ENCODE results near the gene CABLES2. TPM values are rescaled to one million over a fixed set of nuclear protein-coding genes. Genes with fewer than 3 reads are reported as not detected.
A peak's percentile ranks its signal among the peaks of the same experiment; 100 is the strongest.

CABLES2 gene
- total RNA-seq: 19.1 TPM
- long read RNA-seq, transcript CABLES2-201 (10 exons, 3,785 nt): major isoform, 9 of 18 reads
- long read RNA-seq, partial matches to known transcripts: 0 of 18 reads
- long read RNA-seq, other reads (novel, unspliced or antisense): 9 of 18 reads

- peak; percentile 97 for DNase-seq
- peak; percentile 88 for ATAC-seq
- intact Hi-C loops (cut with micrococcal nuclease): no loop called here
Measured at GRCh38 chr20:62407221-62407992, at the start of gene CABLES2. Gene CABLES2 (minus strand): TSS chr20:62407285. CDS start chr20:62407276, 9 bp downstream.

DNA sequence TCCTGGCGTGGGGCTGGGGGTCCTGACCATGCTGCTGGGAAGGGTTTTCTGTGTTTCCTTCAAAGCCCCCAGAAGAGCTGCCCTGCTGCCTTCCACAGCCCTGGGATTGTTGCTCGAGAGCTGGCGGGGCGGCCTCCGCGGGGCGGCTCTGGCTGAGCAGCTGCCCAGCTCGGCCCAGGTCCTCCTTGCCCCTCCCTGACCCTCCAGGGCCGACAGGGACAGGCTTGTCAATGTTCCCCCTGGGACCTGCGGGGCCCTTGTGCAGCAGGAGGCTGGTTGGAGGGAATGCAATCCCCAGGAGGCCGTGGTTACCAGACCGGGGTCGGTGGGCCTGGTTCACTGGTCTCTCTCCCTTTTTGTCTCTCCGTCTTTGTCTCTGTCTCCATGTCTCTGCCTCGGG lies 48.8 kb upstream of the CABLES2 start:
- intact Hi-C loops (cut with micrococcal nuclease): no loop called here
- ATAC-seq (no peak), DNase-seq (no peak)

- intact Hi-C loops (cut with micrococcal nuclease): no loop called here
- no peak for DNase-seq
- no peak for ATAC-seq
Measured at GRCh38 chr20:62454904-62455636, 48.0 kb upstream of the CABLES2 start.

DNA sequence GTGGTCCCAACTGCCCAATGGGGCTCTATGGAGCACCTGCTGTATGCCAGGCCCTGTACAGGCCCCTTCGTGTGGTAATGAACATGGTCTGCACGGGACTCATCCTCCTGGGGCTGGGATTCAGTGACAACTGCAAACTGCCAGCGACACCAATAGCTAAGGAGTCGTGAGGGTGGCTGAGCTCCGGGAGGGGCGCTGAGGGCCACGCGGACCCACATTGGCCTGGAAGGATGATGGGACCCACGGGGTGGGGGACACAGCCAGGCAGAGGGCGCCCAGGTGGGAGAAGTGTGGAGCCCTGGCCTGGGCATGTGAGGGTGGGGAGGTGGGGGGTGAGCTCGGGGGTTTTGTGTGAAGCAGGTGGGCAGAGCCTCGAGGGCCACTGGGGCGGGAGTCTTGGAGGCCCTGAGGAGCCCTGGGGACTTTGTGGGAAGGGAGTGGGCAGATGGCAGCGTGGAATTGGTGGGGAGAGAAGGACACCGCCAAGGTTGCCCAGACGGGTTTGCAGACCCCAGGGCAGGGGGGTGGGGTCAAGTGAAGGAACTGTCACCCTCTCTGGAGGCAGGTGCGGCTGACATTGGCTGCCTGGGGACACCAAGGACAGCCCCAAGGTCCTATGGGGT lies 46.2 kb upstream of the CABLES2 start:
- intact Hi-C loops (cut with micrococcal nuclease): no loop called here
- ATAC-seq: no peak
- DNase-seq: no peak

DNA sequence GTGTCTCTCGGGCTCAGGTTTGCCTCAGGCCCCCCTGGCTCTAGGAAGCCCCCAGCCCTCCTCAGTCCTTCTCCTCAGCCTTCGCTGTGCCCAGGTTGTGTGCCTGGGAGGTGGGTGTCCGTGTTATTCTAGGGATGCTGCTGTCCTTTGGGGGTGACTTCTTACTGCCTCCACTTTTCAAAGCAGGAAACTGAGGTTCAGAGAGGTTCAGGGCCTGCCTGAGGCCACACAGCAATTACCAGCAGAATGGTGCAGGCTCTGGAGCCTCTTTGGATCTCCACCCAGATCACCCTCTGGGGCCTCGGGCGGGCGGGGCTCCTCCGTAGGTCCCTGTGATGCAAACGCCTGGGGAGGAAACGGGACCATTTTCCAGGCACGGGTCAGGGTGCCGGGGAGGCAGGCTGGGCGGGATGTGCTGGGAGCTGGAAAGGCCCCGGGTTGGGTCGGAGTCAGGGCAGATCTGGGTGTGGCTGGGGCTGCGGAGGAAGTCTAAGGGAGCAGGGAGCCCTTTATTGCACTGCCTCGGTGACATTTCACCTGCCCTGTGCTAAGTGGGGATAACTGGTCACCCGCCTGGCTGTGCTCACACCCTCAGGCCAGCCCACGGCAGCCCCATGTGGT lies 45.5 kb upstream of the CABLES2 start:
- ATAC-seq (no peak), DNase-seq (no peak)
- intact Hi-C loops (cut with micrococcal nuclease): no loop called here

- ATAC-seq (no peak), DNase-seq (no peak)
- intact Hi-C loops (cut with micrococcal nuclease): no loop called here
Measured at GRCh38 chr20:62451970-62452369, 44.9 kb upstream of the CABLES2 start.

GRCh38 chr20:62451156-62451767 lies 44.2 kb upstream of the CABLES2 start:
- no peak for DNase-seq
- intact Hi-C loops (cut with micrococcal nuclease): no loop called here
- ATAC-seq: no peak

DNA sequence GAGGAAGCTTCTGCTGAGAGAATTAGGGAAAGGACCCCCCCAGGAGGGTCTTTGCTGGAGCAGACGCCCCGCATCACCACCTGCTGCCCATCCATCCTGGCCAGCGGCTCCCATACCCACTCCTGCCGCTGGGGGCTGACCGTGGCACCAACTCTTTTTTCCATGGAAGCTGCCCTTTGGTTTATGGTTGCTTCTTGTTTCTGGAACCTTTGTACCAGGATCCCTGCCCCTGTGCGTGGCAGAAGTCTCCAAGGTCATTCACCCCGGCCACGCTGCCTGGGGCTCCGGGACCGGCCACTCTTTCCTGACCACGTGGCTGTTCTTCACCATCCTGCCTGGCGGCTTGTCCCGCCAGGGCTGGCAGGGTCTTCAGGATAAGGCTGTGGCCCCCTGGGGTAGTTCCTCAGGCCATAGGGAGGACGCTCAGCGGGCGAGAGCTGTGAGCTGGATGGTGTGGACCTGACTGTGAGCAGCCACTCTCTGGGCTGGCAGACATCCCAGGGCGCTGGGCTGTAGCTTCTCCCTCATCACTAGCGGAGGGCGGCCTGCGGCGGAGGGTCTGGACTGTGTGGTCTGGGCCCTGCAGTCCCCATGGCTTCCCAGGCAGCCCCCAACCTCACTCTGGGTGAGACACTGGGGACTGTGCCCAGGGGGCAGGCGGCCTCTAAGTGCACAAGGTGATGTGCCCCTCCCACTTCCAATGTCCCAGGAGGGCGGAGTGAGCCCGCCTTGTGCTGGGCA lies 43.0 kb upstream of the CABLES2 start:
- intact Hi-C loops (cut with micrococcal nuclease): no loop called here
- peak; percentile 72 for DNase-seq
- ATAC-seq: peak; percentile 79

- DNase-seq (no peak), ATAC-seq (no peak)
- intact Hi-C loops (cut with micrococcal nuclease): no loop called here
Measured at GRCh38 chr20:62448788-62449187, 41.7 kb upstream of the CABLES2 start.

DNA sequence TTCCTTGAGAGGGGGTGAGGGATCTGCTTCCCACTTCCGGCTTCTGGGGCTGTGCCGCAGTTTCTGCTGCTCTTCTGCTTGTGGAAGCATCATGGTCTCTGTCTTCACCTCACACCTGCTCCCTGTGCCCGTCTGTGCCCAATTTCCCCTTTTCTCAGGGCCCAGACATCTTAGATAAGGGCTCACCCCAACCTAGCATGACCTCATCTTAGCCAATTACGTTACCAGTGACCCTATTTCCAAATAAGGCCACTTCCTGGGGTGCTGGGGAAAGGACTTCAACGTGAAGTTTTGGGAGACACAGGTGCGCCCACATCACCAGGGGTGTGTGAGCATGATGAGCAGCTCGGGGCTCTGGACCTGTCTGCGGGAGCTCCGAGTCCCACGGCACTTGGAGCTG lies 41.0 kb upstream of the CABLES2 start:
- DNase-seq (no peak), ATAC-seq (no peak)
- intact Hi-C loops (cut with micrococcal nuclease): no loop called here

- ATAC-seq: no peak
- no peak for DNase-seq
- intact Hi-C loops (cut with micrococcal nuclease): no loop called here
Measured at GRCh38 chr20:62446888-62447869, 40.1 kb upstream of the CABLES2 start.

- DNase-seq (no peak), ATAC-seq (no peak)
- intact Hi-C loops (cut with micrococcal nuclease): no loop called here
Measured at GRCh38 chr20:62446481-62446880, 39.4 kb upstream of the CABLES2 start.

GRCh38 chr20:62445553-62446340 lies 38.7 kb upstream of the CABLES2 start:
- no peak for DNase-seq
- no peak for ATAC-seq
- intact Hi-C loops (cut with micrococcal nuclease): no loop called here

GRCh38 chr20:62444286-62444685 lies 37.2 kb upstream of the CABLES2 start:
- DNase-seq (no peak), ATAC-seq (no peak)
- intact Hi-C loops (cut with micrococcal nuclease): no loop called here

DNA sequence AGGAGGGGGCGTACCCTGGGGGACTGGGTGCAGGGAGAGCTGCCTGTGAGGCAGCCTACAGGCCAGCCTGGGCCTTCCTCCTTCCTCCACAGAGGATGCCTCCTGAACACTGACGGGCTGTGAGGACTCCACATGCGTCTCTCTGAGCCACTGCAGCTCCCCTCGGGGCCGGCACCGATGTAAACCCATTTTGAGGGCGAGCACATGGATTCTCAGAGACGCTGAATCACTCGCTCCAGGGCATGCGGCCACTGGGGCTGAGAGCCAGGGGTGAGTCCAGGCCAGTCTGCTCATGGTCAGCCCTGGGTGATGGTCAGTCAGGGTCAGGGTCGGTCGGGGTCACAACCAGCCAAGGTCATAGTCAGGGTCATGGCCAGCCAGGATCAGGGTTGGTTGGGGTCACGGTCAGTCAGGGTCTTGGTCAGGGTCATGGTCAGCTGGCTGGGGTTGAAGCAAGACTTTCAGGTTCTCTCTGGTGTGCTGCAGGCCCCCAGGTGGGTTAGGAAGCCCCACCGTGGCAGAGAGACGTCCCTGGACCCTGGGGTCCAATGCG lies 35.0 kb upstream of the CABLES2 start:
- intact Hi-C loops (cut with micrococcal nuclease): no loop called here
- no peak for DNase-seq
- ATAC-seq: no peak

- intact Hi-C loops (cut with micrococcal nuclease): no loop called here
- ATAC-seq (no peak), DNase-seq (no peak)
Measured at GRCh38 chr20:62439218-62439617, 32.1 kb upstream of the CABLES2 start.

All from left ventricle myocardium superior (tissue), 1 donor.